ENCODE data around the gene FAM107B. TPM values are rescaled to one million over a fixed set of nuclear protein-coding genes. Genes with fewer than 3 reads are reported as not detected.

The FAM107B gene
- total RNA-seq, 1 donor from 2014 or later = 286 TPM

GRCh38 chr10:14519785-14520184 lies 254.9 kb downstream of the FAM107B start:
- Mint-ChIP-seq H3K4me3 (no peak overlapping the region), H3K4me1 (peaks cover 6% of the 10 kb centered on the region), H3K27me3 (no peaks in the 10 kb centered on the region), H3K9me3 (no peaks in the 10 kb centered on the region), H3K36me3 (ENCODE audit: low read depth) (peaks cover 77% of the 10 kb centered on the region), H3K27ac (no peak overlapping the region)
- CTCF ChIA-PET = no interaction called here
- intact Hi-C loops (cut with micrococcal nuclease) = no loop called here
- DNase-seq = no peak
- no peak for TF ChIP-seq CTCF (IDR thresholded peaks at IDR 0.05)
- POLR2A ChIA-PET = no interaction called here
- no peak for ATAC-seq (ENCODE audit: low read depth)

- ATAC-seq (ENCODE audit: low read depth) = no peak
These were observed 256.5 kb downstream of the FAM107B start for GRCh38 chr10:14518149-14518548.

GRCh38 chr10:14513123-14513522 lies 261.6 kb downstream of the FAM107B start:
- Mint-ChIP-seq H3K27me3 (no peaks in the 10 kb centered on the region), H3K4me1 (peaks cover 11% of the 10 kb centered on the region), H3K4me3 (no peak overlapping the region), H3K36me3 (ENCODE audit: low read depth) (peaks cover 61% of the 10 kb centered on the region), H3K9me3 (peaks cover 3% of the 10 kb centered on the region), H3K27ac (no peak overlapping the region)
- intact Hi-C loops (cut with micrococcal nuclease) = no loop called here
- ATAC-seq (ENCODE audit: low read depth) = no peak
- no peak for TF ChIP-seq CTCF (IDR thresholded peaks at IDR 0.05)
- POLR2A ChIA-PET = no interaction called here
- CTCF ChIA-PET = no interaction called here
- no peak for DNase-seq

More at GRCh38 chr10:14518149-14518548, 256.5 kb downstream of the FAM107B start:
- ChIA-PET CTCF (interaction anchor here (1.6 kb wide), 1 partner anchor 305 kb away, joined by 3 read pairs; no protein-coding TSS in a partner anchor), POLR2A (interaction anchor here (0.7 kb wide), 1 partner anchor 284 kb away, joined by 3 read pairs; no protein-coding TSS in a partner anchor)
- no peak for DNase-seq
- Mint-ChIP-seq H3K4me1 (peaks cover 2% of the 10 kb centered on the region), H3K9me3 (no peaks in the 10 kb centered on the region), H3K36me3 (ENCODE audit: low read depth) (peaks cover 68% of the 10 kb centered on the region), H3K27me3 (no peaks in the 10 kb centered on the region), H3K4me3 (no peak overlapping the region), H3K27ac (no peak overlapping the region)
- TF ChIP-seq CTCF (IDR thresholded peaks at IDR 0.05) = no peak
- intact Hi-C loops (cut with micrococcal nuclease) = no loop called here

GRCh38 chr10:14510346-14510745 lies 264.4 kb downstream of the FAM107B start:
- ChIA-PET CTCF (interaction anchor here (1.2 kb wide), 1 partner anchor 27 kb away, joined by 5 read pairs; no protein-coding TSS in a partner anchor), POLR2A (interaction anchor here (0.6 kb wide), 1 partner anchor 588 kb away, joined by 4 read pairs; no protein-coding TSS in a partner anchor)
- Mint-ChIP-seq H3K9me3 (peaks cover 3% of the 10 kb centered on the region), H3K27ac (no peak overlapping the region), H3K4me1 (peaks cover 27% of the 10 kb centered on the region), H3K36me3 (ENCODE audit: low read depth) (peaks cover 55% of the 10 kb centered on the region), H3K27me3 (no peaks in the 10 kb centered on the region), H3K4me3 (no peak overlapping the region)
- no peak for DNase-seq
- TF ChIP-seq CTCF (IDR thresholded peaks at IDR 0.05) = no peak
- no peak for ATAC-seq (ENCODE audit: low read depth)
- intact Hi-C loops (cut with micrococcal nuclease) = no loop called here

- H3K27ac Mint-ChIP-seq = no peak overlapping the region
- ChIA-PET CTCF (no interaction called here), POLR2A (no interaction called here)
- no peak for TF ChIP-seq CTCF (IDR thresholded peaks at IDR 0.05)
- peaks cover 53% of the 10 kb centered on the region for H3K36me3 Mint-ChIP-seq (ENCODE audit: low read depth)
- peaks cover 27% of the 10 kb centered on the region for H3K4me1 Mint-ChIP-seq
- peaks cover 3% of the 10 kb centered on the region for H3K9me3 Mint-ChIP-seq
- ATAC-seq (ENCODE audit: low read depth) (no peak), DNase-seq (no peak)
- H3K27me3 Mint-ChIP-seq = no peaks in the 10 kb centered on the region
- H3K4me3 Mint-ChIP-seq = no peak overlapping the region
- intact Hi-C loops (cut with micrococcal nuclease) = no loop called here
These were observed 266.0 kb downstream of the FAM107B start for GRCh38 chr10:14508725-14509124.

Data from activated B cell treated with CpG ODN at 0.5 μM for 24 hours (primary cell).